Measurements from ENCODE around the gene SPATS2L.

SPATS2L gene

DNA sequence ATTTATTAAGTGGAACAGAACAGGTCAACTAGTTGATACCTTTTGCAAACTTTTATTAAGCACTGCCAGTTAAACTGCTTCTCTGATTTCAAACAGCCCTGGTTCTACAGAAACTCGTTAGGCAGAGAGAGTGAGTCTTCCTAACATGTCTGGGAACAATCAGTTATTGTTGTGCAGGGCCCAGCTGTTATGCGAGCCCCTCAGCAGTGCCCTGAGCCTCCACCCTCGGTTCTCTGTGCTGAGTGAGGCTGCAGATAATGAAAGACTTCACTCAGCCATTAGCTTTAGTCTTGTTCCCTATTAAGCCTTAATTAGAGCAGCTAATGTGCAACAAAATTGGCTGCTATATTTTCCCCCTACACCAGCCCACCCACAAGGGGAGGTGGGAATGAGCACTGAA lies 163.7 kb downstream of the SPATS2L start:
- ChIA-PET POLR2A (no interaction called here), CTCF (interaction anchor here (0.8 to 4.1 kb wide), 16 partner anchors 9 to 503 kb away, joined by 3 to 48 read pairs (median 6); no protein-coding TSS in a partner anchor)
- no peak overlapping the region for H3K4me3 ChIP-seq (ENCODE audit: low read depth, low read length)
- no peak for DNase-seq (ENCODE audit: low read depth, low spot score)
- TF ChIP-seq, protein P1, sequence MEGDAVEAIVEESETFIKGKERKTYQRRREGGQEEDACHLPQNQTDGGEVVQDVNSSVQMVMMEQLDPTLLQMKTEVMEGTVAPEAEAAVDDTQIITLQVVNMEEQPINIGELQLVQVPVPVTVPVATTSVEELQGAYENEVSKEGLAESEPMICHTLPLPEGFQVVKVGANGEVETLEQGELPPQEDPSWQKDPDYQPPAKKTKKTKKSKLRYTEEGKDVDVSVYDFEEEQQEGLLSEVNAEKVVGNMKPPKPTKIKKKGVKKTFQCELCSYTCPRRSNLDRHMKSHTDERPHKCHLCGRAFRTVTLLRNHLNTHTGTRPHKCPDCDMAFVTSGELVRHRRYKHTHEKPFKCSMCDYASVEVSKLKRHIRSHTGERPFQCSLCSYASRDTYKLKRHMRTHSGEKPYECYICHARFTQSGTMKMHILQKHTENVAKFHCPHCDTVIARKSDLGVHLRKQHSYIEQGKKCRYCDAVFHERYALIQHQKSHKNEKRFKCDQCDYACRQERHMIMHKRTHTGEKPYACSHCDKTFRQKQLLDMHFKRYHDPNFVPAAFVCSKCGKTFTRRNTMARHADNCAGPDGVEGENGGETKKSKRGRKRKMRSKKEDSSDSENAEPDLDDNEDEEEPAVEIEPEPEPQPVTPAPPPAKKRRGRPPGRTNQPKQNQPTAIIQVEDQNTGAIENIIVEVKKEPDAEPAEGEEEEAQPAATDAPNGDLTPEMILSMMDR (IDR thresholded peaks at IDR 0.05; ENCODE audit: insufficient read depth, low read length, missing control alignments): no peak

DNA sequence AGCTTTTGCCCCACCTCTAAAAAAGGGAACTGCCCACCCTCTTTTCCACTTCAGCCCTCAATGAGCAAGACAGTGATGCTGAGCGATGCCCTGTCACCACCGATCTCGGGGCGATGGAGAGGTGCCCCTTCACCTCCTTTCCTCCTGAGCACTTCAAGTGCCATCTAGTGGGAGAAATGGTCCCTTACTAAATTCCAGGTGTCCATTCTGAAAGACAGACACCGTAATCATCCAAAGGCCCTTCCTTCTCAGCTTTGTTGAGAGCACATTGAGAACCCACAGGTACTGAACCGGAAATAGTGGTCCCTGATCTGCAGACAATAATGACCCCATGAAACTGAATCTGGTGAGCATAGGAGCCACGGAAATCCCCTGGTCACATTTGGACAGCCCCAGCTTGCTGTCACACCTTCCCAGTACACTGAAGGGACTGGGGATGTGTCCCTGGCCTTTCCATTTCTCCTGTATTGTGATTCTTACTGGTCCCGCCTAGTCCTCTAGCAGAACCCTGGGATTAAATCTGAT lies 164.9 kb downstream of the SPATS2L start:
- no peak overlapping the region for H3K4me3 ChIP-seq (ENCODE audit: low read depth, low read length)
- DNase-seq (ENCODE audit: low read depth, low spot score): no peak
- ChIA-PET POLR2A (no interaction called here), CTCF (interaction anchor here (0.6 to 4.1 kb wide), 17 partner anchors 9 to 505 kb away, joined by 3 to 48 read pairs (median 6); partner anchors contain the start of gene SPATS2L)
- TF ChIP-seq, protein P1 (IDR thresholded peaks at IDR 0.05; ENCODE audit: insufficient read depth, low read length, missing control alignments): peak; percentile 52

DNA sequence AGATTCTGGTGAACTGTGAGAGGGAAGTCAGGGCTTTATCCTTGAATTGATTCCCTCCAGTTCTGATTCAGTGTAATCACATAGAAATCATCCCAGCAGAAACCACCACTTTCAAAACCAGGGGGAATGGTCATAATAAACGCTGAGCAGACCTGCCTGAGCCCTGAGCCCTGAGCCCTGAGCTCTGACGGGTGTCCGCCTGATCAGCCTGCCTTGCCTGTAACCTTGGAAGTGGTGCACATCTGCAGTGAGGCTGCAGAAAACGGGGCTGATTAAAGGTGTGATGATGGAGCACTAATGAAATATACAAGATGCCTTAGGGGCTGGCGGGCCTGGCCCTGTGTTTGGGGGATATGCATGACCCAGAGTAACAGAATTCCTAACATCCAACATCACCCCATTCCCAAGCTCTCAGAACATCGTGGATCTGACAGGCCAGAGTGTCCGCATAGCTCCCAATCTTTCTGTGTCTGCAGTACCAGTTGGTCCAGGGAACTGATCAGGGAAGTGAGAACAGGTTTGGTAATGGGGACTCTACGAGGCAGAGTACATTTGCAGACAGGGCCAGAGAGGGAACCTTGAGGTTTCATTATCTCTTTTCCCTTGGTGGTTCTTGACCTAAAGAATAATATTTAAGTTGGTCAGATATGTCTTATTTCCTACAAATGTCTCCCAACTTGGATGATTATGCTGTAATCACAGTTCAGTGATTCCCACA lies 165.6 kb downstream of the SPATS2L start:
- TF ChIP-seq, protein P1 (IDR thresholded peaks at IDR 0.05; ENCODE audit: insufficient read depth, low read length, missing control alignments): no peak
- no peak for DNase-seq (ENCODE audit: low read depth, low spot score)
- POLR2A ChIA-PET: no interaction called here
- H3K4me3 ChIP-seq (ENCODE audit: low read depth, low read length): no peak overlapping the region
- CTCF ChIA-PET: interaction anchor here (0.6 to 4.1 kb wide), 12 partner anchors 8 to 500 kb away, joined by 3 to 48 read pairs (median 6); partner anchors contain the start of gene SPATS2L

DNA sequence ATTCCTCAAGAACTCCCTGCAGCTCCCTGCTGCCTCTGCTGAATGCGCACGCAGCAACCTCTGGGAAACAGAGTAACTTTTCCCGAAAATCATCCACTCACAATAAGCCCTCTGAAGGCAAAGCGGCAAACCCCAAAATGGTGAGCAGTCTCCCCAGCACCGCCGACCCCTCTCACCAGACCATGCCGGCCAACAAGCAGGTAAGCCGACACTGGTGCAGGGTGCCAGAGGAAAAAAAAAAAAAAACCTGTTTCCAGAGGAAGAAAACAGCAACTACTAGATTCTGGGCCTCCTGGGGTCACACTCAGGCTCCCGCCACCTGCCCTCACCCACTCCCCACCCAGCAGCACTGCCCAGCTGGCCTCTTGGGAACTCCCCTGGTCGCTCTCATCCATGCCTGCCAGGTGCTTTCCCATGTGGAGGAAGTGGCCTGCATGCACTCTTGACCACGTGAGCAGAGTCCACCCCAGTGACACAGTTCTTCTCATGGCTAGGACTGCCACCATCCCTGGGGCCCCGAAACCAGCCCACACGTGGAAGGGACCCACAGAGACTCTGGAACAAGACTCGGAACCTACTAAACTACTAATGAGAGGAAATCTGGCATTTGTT lies 166.5 kb downstream of the SPATS2L start:
- POLR2A ChIA-PET: no interaction called here
- no peak overlapping the region for H3K4me3 ChIP-seq (ENCODE audit: low read depth, low read length)
- TF ChIP-seq, protein P1 (IDR thresholded peaks at IDR 0.05; ENCODE audit: insufficient read depth, low read length, missing control alignments): no peak
- CTCF ChIA-PET: interaction anchor here (1.3 to 4.1 kb wide), 6 partner anchors 7 to 498 kb away, joined by 4 to 48 read pairs (median 22); no protein-coding TSS in a partner anchor
- no peak for DNase-seq (ENCODE audit: low read depth, low spot score)

DNA sequence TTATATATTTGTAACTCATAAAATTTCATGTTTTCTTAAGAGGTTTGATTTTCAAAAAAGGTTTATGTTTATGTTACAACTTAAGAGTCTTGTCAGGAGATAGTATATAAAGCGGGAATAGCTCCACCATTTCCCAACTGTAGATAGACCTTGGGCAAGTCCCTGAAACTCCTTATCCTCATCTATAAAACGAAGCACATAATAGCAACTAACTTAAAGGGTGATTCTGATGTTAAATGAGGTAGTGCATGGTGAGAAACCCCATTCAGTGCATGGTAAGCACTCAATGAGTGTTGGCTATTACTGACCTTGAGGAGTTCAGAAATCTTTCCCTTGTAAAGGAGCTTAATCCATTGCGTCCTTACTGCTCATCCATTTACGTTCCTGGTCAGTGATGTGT lies 169.3 kb downstream of the SPATS2L start:
- TF ChIP-seq, protein P1 (IDR thresholded peaks at IDR 0.05; ENCODE audit: insufficient read depth, low read length, missing control alignments): no peak

DNA sequence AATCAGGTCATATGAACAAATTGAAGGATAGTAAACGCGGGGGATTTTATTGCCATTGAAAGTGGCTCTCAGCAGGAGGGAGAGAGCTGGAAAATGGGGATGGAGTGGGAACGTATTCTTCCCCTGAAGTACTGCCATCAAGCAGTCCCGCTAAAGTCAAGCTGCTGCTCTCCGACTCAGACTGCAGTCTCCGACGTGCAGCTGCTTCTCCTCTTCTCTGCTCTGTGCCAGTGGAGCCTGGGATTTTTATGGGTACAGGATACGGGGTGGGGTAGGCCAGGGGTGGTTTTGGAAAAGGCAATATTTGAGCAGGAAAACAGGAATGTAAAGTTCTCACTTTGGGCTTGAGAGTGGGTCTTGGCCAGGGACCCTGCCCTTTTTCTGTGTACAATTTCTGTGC lies 170.3 kb downstream of the SPATS2L start:
- TF ChIP-seq, protein P1 (IDR thresholded peaks at IDR 0.05; ENCODE audit: insufficient read depth, low read length, missing control alignments): no peak
- H3K4me3 ChIP-seq (ENCODE audit: low read depth, low read length): no peak overlapping the region
- ChIA-PET CTCF (interaction anchor here (0.9 to 13.6 kb wide), 4 partner anchors 11 to 507 kb away, joined by 4 to 242 read pairs (median 4); no protein-coding TSS in a partner anchor), POLR2A (no interaction called here)
- DNase-seq (ENCODE audit: low read depth, low spot score): no peak

More for the DNA sequence above, 169.3 kb downstream of the SPATS2L start:
- ChIA-PET POLR2A (no interaction called here), CTCF (interaction anchor here (0.9 to 13.6 kb wide), 4 partner anchors 10 to 506 kb away, joined by 4 to 242 read pairs (median 4); no protein-coding TSS in a partner anchor)
- H3K4me3 ChIP-seq (ENCODE audit: low read depth, low read length): no peak overlapping the region
- DNase-seq (ENCODE audit: low read depth, low spot score): no peak
